H1 (cell line): Measurements from ENCODE around the gene CROCC2. TPM values are rescaled to one million over a fixed set of nuclear protein-coding genes. Genes with fewer than 3 reads are reported as not detected.

Experiments used
- CTCF ChIA-PET: fragments of 300-600 bp; sonication (Branson Sonifier 250); formaldehyde crosslinking; loops from one replicate; lab custom pipeline; 2021; ENCODE audit not compliant: partially characterized antibody; lab: Charles Lee
- POLR2A ChIA-PET: fragments of 300-600 bp; sonication (Branson Sonifier 250); formaldehyde crosslinking; loops from one replicate; lab custom pipeline; 2021; ENCODE audit warnings: inconsistent platforms; ENCODE audit not compliant: partially characterized antibody; lab: Charles Lee
- DNase-seq, 2 experiments: peaks; one replicate each; pipeline versions ENCODE4 v3.0.0 to v3.0.0-alpha.2; 2010 to 2022; ENCODE audit warnings: low spot score in 2 of 2, low read depth in 1 of 2, mixed read lengths in 1 of 2
- FAIRE-seq: peaks from 2 replicates; lab custom pipeline; 2011; peaks lifted over from hg19 to GRCh38; lab: Jason Lieb, UNC
- H2AFZ ChIP-seq: 2 replicates; pipeline ENCODE4 v1.8.1; 2012; ENCODE audit warnings: low read length, inconsistent platforms
- H2AK5ac ChIP-seq: 2 replicates; pipeline ENCODE4 v1.6.1; 2013; ENCODE audit warnings: low read depth, low read length
- H2BK120ac ChIP-seq: replicated peaks from 2 replicates; pipeline ENCODE3; 2013; ENCODE audit warnings: low read depth, low read length, inconsistent platforms
- H2BK12ac ChIP-seq: 2 replicates; pipeline ENCODE4 v1.6.1; 2013; ENCODE audit warnings: low read depth, low read length
- H2BK15ac ChIP-seq: 2 replicates; pipeline ENCODE4 v1.6.1; 2013; ENCODE audit warnings: low read length
- H2BK20ac ChIP-seq: 2 replicates; pipeline ENCODE4 v1.6.1; 2013; ENCODE audit warnings: low read length
- H2BK5ac ChIP-seq: 2 replicates; pipeline ENCODE4 v1.6.1; 2013; ENCODE audit warnings: low read depth, low read length
- H3K14ac ChIP-seq: 2 replicates; pipeline ENCODE4 v1.6.1; 2013; ENCODE audit warnings: inconsistent platforms; ENCODE audit not compliant: insufficient read length
- H3K18ac ChIP-seq: 2 replicates; pipeline ENCODE4 v1.6.1; 2013; ENCODE audit warnings: low read length; ENCODE audit errors: extremely low read depth
- H3K23ac ChIP-seq: 2 replicates; pipeline ENCODE4 v1.6.1; 2013; ENCODE audit warnings: inconsistent platforms; ENCODE audit not compliant: insufficient read length
- H3K23me2 ChIP-seq: 2 replicates; pipeline ENCODE4 v1.6.1; 2013; ENCODE audit warnings: low read depth, low read length
- H3K27ac ChIP-seq: 2 replicates; pipeline ENCODE4 v1.6.1; 2011; ENCODE audit warnings: low read depth, low read length, inconsistent platforms
- H3K27me3 ChIP-seq, 4 experiments: replicated peaks in 1 of 4; 1 replicate in 1 of 4; 2 replicates in 3 of 4; pipeline versions ENCODE4 v1.6.1 to v1.8.1; 2011 to 2013; ENCODE audit warnings: low read length in 3 of 4, mild to moderate bottlenecking in 3 of 4, inconsistent platforms in 2 of 4, mixed read lengths in 2 of 4, moderate library complexity in 1 of 4; ENCODE audit not compliant: control insufficient read depth in 3 of 4, insufficient read depth in 3 of 4; ENCODE audit errors: extremely low read depth in 1 of 4
- H3K36me3 ChIP-seq, 4 experiments: 2 replicates each; pipeline versions ENCODE4 v1.6.1 to v1.8.1; 2011 to 2013; ENCODE audit warnings: mild to moderate bottlenecking in 4 of 4, low read length in 3 of 4, moderate library complexity in 2 of 4, control low read depth in 1 of 4, inconsistent platforms in 1 of 4; ENCODE audit not compliant: insufficient read depth in 4 of 4, control insufficient read depth in 2 of 4
- H3K4ac ChIP-seq: replicated peaks from 2 replicates; pipeline ENCODE3; 2013; ENCODE audit warnings: low read length, low read depth, mixed read lengths, inconsistent platforms; ENCODE audit not compliant: insufficient read length
- H3K4me1 ChIP-seq, 4 experiments: replicated peaks in 1 of 4; 1 replicate in 1 of 4; 2 replicates in 3 of 4; pipeline versions ENCODE4 v1.6.1 to v1.8.1; 2011 to 2013; ENCODE audit warnings: low read length in 3 of 4, inconsistent platforms in 2 of 4, mixed read lengths in 1 of 4; ENCODE audit not compliant: insufficient read depth in 4 of 4, control insufficient read depth in 3 of 4
- H3K4me2 ChIP-seq, 2 experiments: 2 replicates each; pipeline versions ENCODE4 v1.6.1 to v1.8.1; 2011 to 2013; ENCODE audit warnings: low read depth in 2 of 2, low read length in 2 of 2, control low read depth in 1 of 2, inconsistent platforms in 1 of 2, mild to moderate bottlenecking in 1 of 2; ENCODE audit not compliant: insufficient read depth in 1 of 2
- H3K4me3 ChIP-seq, 4 experiments: fragments of 200-600, 300-600 bp in 1 of 4; sonication (generic), shearing (Covaris generic), sonication (Bioruptor Twin) in 1 of 4; 2 replicates each; pipeline versions ENCODE4 v1.5.1 to v1.8.1; 2011 to 2016; ENCODE audit warnings: low read length in 4 of 4, low read depth in 3 of 4, control low read depth in 2 of 4, inconsistent platforms in 2 of 4, mild to moderate bottlenecking in 2 of 4, mixed read lengths in 1 of 4, moderate library complexity in 1 of 4; ENCODE audit not compliant: insufficient read depth in 2 of 4; ENCODE audit errors: extremely low read depth in 1 of 4
- H3K56ac ChIP-seq: replicated peaks from 2 replicates; pipeline ENCODE3; 2013; ENCODE audit warnings: low read depth, mild to moderate bottlenecking, mixed read lengths, low read length, inconsistent platforms; ENCODE audit not compliant: insufficient read length
- H3K79me1 ChIP-seq: 2 replicates; pipeline ENCODE4 v1.6.1; 2013; ENCODE audit warnings: low read depth, low read length, control low read depth
- H3K79me2 ChIP-seq, 2 experiments: 2 replicates each; pipeline versions ENCODE4 v1.6.1 to v1.8.1; 2012 to 2013; ENCODE audit warnings: low read length in 2 of 2, mild to moderate bottlenecking in 2 of 2, inconsistent platforms in 1 of 2; ENCODE audit not compliant: insufficient read depth in 2 of 2, control insufficient read depth in 1 of 2
- H3K9ac ChIP-seq, 4 experiments: replicated peaks in 1 of 4; 1 replicate in 1 of 4; 2 replicates in 3 of 4; pipeline versions ENCODE4 v1.6.1 to v1.8.1; 2011 to 2013; ENCODE audit warnings: low read depth in 3 of 4, low read length in 3 of 4, control low read depth in 2 of 4, mild to moderate bottlenecking in 2 of 4, moderate library complexity in 2 of 4, inconsistent platforms in 1 of 4; ENCODE audit errors: extremely low read depth in 1 of 4
- H3K9me3 ChIP-seq, 2 experiments: 2 replicates each; pipeline versions ENCODE4 v1.6.1 to v1.8.1; 2012 to 2013; ENCODE audit warnings: mild to moderate bottlenecking in 2 of 2, moderate library complexity in 2 of 2, control low read depth in 1 of 2, inconsistent platforms in 1 of 2, low read depth in 1 of 2, low read length in 1 of 2, mixed read lengths in 1 of 2; ENCODE audit not compliant: insufficient read depth in 2 of 2
- H4K20me1 ChIP-seq, 2 experiments: replicated peaks in 1 of 2; 2 replicates each; pipeline versions ENCODE3 to v1.8.1; 2011 to 2013; ENCODE audit warnings: inconsistent platforms in 2 of 2, low read length in 2 of 2, mild to moderate bottlenecking in 1 of 2; ENCODE audit not compliant: insufficient read depth in 2 of 2, control insufficient read depth in 1 of 2
- H4K5ac ChIP-seq: 2 replicates; pipeline ENCODE4 v1.6.1; 2013; ENCODE audit warnings: low read length, low read depth, mixed read lengths, inconsistent platforms; ENCODE audit not compliant: insufficient read length
- H4K8ac ChIP-seq: 2 replicates; pipeline ENCODE4 v1.8.0; 2013; ENCODE audit warnings: mild to moderate bottlenecking, moderate library complexity, low read length, inconsistent platforms; ENCODE audit not compliant: insufficient read depth; ENCODE audit errors: extremely low read depth
- H4K91ac ChIP-seq: replicated peaks from 2 replicates; pipeline ENCODE3; 2013; ENCODE audit warnings: low read length, mixed read lengths, inconsistent platforms; ENCODE audit not compliant: insufficient read length
- ASH2L ChIP-seq: fragments of 200-600, 300-600 bp; sonication (generic); IDR thresholded peaks from one replicate; pipeline ENCODE4 v1.7.1; 2017; ENCODE audit warnings: low read length
- CREB1 ChIP-seq: IDR thresholded peaks from 2 replicates; pipeline ENCODE4 v1.6.1; 2012; ENCODE audit warnings: inconsistent platforms
- CTBP2 ChIP-seq: IDR thresholded peaks from 2 replicates; pipeline ENCODE4 v1.7.0; 2011; ENCODE audit warnings: borderline replicate concordance, mild to moderate bottlenecking, moderate library complexity, mixed read lengths, low read length; ENCODE audit not compliant: insufficient read depth, insufficient read length
- EP300 ChIP-seq, 2 experiments: IDR thresholded peaks; 1 replicate in 1 of 2; 2 replicates in 1 of 2; pipeline ENCODE4 v1.6.1; 2011 to 2012; ENCODE audit warnings: low read depth in 2 of 2, low read length in 2 of 2, mild to moderate bottlenecking in 2 of 2, borderline replicate concordance in 1 of 2, inconsistent platforms in 1 of 2, moderate library complexity in 1 of 2
- GABPA ChIP-seq: IDR thresholded peaks from 2 replicates; pipeline ENCODE4 v1.6.1; 2011; ENCODE audit warnings: mild to moderate bottlenecking, low read length, moderate library complexity, borderline replicate concordance; ENCODE audit not compliant: insufficient read depth
- JUND ChIP-seq: IDR thresholded peaks from 2 replicates; pipeline ENCODE4 v1.6.1; 2011; ENCODE audit warnings: mild to moderate bottlenecking, improper control_type of control experiment, low read length
- KDM4A ChIP-seq: IDR thresholded peaks from one replicate; pipeline ENCODE4 v1.7.1; 2012; ENCODE audit warnings: low read depth, mild to moderate bottlenecking, moderate library complexity, low read length, inconsistent platforms; ENCODE audit not compliant: severe bottlenecking
- RAD21 ChIP-seq, 2 experiments: IDR thresholded peaks in 1 of 2; conservative IDR thresholded peaks in 1 of 2; 2 replicates each; pipeline ENCODE4 v1.6.1; 2011; ENCODE audit warnings: low read depth in 2 of 2, low read length in 2 of 2, improper control_type of control experiment in 1 of 2, inconsistent platforms in 1 of 2, mild to moderate bottlenecking in 1 of 2, moderate library complexity in 1 of 2
- TAF1 ChIP-seq: IDR thresholded peaks from 2 replicates; pipeline ENCODE4 v1.6.1; 2011; ENCODE audit warnings: mild to moderate bottlenecking, low read depth, low read length
- ZNF274 ChIP-seq: IDR thresholded peaks from 2 replicates; pipeline ENCODE4 v1.7.0; 2012; ENCODE audit warnings: low read length, borderline replicate concordance; ENCODE audit errors: extremely low read depth
- WGBS, 2 experiments: shearing (Covaris generic) in 1 of 2; methylation state at CpG; one replicate each; pipeline versions ENCODE4 v1.1.6 to v1.1.7; 2013 to 2015; ENCODE audit warnings: low lambda C conversion rate in 2 of 2, mixed read lengths in 2 of 2, inconsistent platforms in 1 of 2, low coverage in 1 of 2, missing lambda C conversion rate in 1 of 2; ENCODE audit not compliant: insufficient replicate concordance in 2 of 2, insufficient coverage in 1 of 2, insufficient read length in 1 of 2; ENCODE audit errors: extremely low coverage in 1 of 2, missing lambda C conversion rate in 1 of 2; 5-methylcytosine and 5-hydroxymethylcytosine counted together
- polyA plus RNA-seq, 7 experiments: library from polyadenylated mRNA; depleted of rRNA in 3 of 7; stranded (reverse) in 5 of 7; unstranded in 2 of 7; fragments of >200 nt in 5 of 7; fragments of 200-250 nt in 2 of 7; gene quantifications; 1 replicate in 5 of 7; 2 replicates in 1 of 7; 4 replicates in 1 of 7; pipeline versions ENCODE4 v1.2.1 to v1.2.3, GENCODE V29; 2011 to 2013; ENCODE audit warnings: missing spikeins in 2 of 7, mixed read lengths in 2 of 7
- total RNA-seq: library from RNA; stranded (reverse); fragmentation: NEBNext Ultra II Directional; extraction: Animal tissue kit (Norgen Biotek cat#: 25700); gene quantifications from 2 replicates; pipeline ENCODE4 v1.2.1, GENCODE V29; 2021
- TF ChIP-seq, protein P1 (sequence below): IDR thresholded peaks from 2 replicates; pipeline ENCODE4 v1.6.1; 2012; ENCODE audit warnings: inconsistent platforms

Gene CROCC2
- total and polyA plus RNA-seq, 2 of the 8 experiments (the other 6 are each of a cell fraction or from before 2014, with no cell fraction given), result not detected

DNA sequence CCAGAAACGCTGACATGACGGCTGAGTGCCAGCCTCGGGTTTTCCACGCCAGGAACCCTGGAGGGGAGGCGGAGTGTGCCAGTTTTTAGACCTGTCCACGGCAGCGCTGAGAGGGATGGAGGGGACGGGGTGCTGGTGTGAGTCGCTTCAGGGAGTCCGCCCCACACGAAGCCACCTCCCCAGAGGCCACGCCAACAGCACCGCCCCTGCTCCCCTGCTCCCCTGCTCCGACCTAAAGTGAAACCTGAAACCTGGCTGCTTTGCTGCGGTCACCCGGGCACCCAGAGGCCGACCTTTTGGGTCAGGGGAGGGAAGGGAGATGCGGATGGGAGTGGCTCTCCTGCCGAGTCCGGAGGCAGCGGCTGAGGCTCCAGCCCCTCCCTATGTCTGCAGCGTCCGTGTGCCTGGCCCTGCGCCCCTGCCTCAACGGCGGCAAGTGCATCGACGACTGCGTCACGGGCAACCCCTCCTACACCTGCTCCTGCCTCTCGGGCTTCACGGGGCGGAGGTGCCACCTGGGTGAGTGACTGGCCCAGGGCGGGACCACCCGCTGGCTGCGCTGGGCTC lies 130.3 kb downstream of the CROCC2 start:
- peak overlapping the region; percentile 26; the same call in 1 of the 2 replicates for H2BK5ac ChIP-seq
- DNase-seq (peak in 1 of 2 experiments; percentile 72), FAIRE-seq (no peak)
- H3K4ac ChIP-seq, result no peak overlapping the region
- CTCF ChIA-PET, result no interaction called here
- H2BK15ac ChIP-seq, result peak overlapping the region; percentile 53; the same call in 1 of the 2 replicates
- H3K4me1 ChIP-seq, result peaks cover 0 to 16% (median 8%) of the 10 kb centered on the region in 4 experiments; a peak in 6 of 7 replicates
- no peaks in the 10 kb centered on the region for H4K20me1 ChIP-seq
- peak overlapping the region; percentile 25 to 69 (median 44) for H3K4me3 ChIP-seq
- H4K8ac ChIP-seq, result peak overlapping the region; percentile 80
- H3K4me2 ChIP-seq, result peak overlapping the region; percentile 58 to 87
- H3K79me1 ChIP-seq, result no peaks in the 10 kb centered on the region
- no peak overlapping the region for H4K5ac ChIP-seq
- H3K27ac ChIP-seq, result no peak overlapping the region
- H2BK12ac ChIP-seq, result no peak overlapping the region
- peak overlapping the region; percentile 52 for H3K18ac ChIP-seq
- no peaks in the 10 kb centered on the region for H3K9me3 ChIP-seq
- H3K23me2 ChIP-seq, result peaks cover 9% of the 10 kb centered on the region; the same call in 1 of the 2 replicates
- 0 out of 2 replicates have a peak overlapping the region, but pooled peaks have one; percentile 25 for H2AFZ ChIP-seq
- H2BK20ac ChIP-seq, result no peak overlapping the region
- no peaks in the 10 kb centered on the region for H3K36me3 ChIP-seq
- H2AK5ac ChIP-seq, result no peak overlapping the region
- no peak overlapping the region for H3K14ac ChIP-seq
- H3K23ac ChIP-seq, result no peak overlapping the region
- no peak overlapping the region for H2BK120ac ChIP-seq
- WGBS, 2 experiments, result 7% methylated on average over 22 of the region's 36 CpGs; no CpG with 5 or more reads in 1 of the 2 experiments
- POLR2A ChIA-PET, result no interaction called here
- H3K79me2 ChIP-seq, result no peaks in the 10 kb centered on the region
- H3K56ac ChIP-seq, result no peak overlapping the region
- peaks cover 0 to 33% (median 19%) of the 10 kb centered on the region in 4 experiments; a peak in 4 of 7 replicates for H3K27me3 ChIP-seq
- H4K91ac ChIP-seq, result no peak overlapping the region
- no peak overlapping the region; a peak in 1 of 7 replicates for H3K9ac ChIP-seq
- no peak for TF ChIP-seq EP300 (IDR thresholded peaks at IDR 0.05; ENCODE audit: borderline replicate concordance in 1 of 2, low read depth in 2 of 2, low read length in 2 of 2)
- TF ChIP-seq, protein P1, sequence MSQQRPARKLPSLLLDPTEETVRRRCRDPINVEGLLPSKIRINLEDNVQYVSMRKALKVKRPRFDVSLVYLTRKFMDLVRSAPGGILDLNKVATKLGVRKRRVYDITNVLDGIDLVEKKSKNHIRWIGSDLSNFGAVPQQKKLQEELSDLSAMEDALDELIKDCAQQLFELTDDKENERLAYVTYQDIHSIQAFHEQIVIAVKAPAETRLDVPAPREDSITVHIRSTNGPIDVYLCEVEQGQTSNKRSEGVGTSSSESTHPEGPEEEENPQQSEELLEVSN, result no peak; the same call in none of the 2 replicates
- peak; percentile 33; the same call in 1 of the 2 replicates for TF ChIP-seq GABPA
- no peak for TF ChIP-seq CTBP2
- TF ChIP-seq TAF1, result 0 out of 2 replicates have a peak, but pooled peaks have one; percentile 37
- TF ChIP-seq JUND, result no peak
- no peak for TF ChIP-seq ZNF274
- TF ChIP-seq RAD21 (IDR thresholded peaks at IDR 0.05 in 1 of 2, conservative IDR thresholded peaks at IDR 0.05 in 1 of 2; ENCODE audit: low read depth in 2 of 2, low read length in 2 of 2), result no peak
- TF ChIP-seq ASH2L, result peak; percentile 31
- TF ChIP-seq CREB1, result 0 out of 2 replicates have a peak, but pooled peaks have one; percentile 39
- TF ChIP-seq KDM4A, result peak; percentile 62
